Measurements from ENCODE around the gene NLRP2B. TPM values are rescaled to one million over a fixed set of nuclear protein-coding genes. Genes with fewer than 3 reads are reported as not detected.
"Not testable (repeated sequence)": the region's sequence is repeated elsewhere in the genome, so short reads cannot be mapped to it uniquely, and the experiment has no call there.

The NLRP2B gene
- total RNA-seq (2014; rRNA removed; shearing (Covaris generic)) = not detected in 2 replicates

DNA sequence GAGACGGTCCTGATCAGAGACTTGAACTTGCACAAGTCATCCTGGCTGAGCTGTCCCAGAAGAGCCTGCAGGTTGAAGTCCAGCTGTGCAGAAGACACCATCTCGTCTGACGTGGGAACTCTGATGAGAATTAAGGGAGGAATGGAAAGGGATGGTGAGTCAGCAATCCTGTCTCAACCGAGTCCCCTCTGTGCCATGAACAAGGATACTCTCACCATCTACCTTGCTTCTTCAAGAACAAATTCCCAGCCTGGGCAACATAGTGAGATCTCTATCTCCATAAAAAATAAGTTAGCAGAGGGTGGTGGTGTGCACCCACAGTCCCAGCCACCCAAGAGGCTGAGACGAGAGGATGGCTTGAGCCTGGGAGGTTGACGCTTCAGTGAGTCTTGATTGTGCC is at the start of gene NLRP2B:
TSS of gene NLRP2B (minus strand) at position 101 of the 400 bp plus-strand sequence.
- DNase-seq (ENCODE audit: low read depth) = no peak

DNA sequence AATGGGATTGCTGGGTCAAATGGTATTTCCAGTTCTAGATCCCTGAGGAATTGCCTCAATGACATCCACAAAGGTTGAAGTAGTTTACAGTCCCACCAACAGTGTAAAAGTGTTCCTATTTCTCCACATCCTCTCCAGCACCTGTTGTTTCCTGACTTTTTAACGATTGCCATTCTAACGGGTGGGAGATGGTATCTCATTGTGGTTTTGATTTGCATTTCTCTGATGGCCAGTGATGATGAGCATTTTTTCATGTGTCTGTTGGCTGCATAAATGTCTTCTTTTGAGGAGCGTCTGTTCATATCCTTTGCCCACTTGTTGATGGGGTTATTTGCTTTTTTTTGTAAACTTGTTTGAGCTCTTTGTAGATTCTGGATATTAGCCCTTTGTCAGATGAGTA is 45.9 kb upstream of the NLRP2B start:
- DNase-seq (ENCODE audit: low read depth) = not testable (repeated sequence)

DNA sequence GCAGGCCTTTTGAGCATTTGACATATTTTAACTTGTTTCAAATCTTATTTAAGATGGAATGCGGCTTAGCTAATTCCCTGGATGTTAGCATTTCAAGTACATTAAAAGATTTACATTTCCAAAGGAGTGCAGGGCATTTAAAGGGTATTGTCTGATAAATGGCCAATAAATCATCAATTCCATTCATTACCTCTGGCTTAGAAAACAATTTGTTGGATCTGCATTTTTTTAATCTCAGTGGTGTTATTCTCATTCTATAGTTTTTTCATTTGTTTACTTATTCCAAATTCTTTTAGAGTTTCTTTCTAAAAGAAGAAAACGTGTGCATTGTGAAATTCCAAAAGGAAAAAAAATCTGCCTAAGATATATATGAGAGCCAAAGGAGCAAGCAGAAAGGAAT is 1.3 kb upstream of the NLRP2B start:
- DNase-seq (ENCODE audit: low read depth) = no peak

DNA sequence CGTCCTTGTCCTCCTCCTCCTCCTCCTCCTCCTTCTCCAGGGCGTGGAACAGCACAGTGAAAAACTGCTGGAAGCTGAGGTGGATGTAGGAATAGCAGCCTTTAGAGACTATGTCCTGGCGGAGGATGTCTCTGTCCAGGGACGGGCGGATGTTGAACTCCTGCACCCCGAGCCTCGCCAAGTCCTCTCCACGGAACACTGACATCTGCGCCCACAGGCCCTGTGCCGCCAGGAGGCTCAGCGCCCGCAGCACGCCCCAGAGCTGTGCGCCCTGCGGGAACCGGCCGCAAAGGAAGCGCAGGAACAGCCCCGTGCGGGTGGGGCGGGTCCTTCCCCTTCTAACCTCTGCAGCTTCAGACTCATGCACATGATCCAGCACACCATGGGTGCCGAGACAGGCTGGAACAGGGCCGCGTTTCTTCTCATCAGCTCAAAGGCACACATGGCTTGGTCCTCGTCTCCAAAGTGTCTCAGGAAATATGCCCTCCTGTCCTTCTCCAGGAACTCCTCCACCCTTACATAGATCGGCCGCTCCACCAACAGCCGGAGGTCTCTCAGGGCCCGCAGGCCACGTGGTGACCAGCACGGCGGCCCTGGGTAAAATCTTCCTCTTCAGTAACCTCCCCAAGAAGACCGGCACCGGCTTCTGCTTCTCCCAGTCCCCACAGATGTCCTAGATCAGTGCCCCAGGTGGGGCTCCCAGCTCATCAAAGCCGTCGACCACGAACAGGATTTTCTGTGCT is 1.2 kb downstream of the NLRP2B start:
- no peak for DNase-seq (ENCODE audit: low read depth)

DNA sequence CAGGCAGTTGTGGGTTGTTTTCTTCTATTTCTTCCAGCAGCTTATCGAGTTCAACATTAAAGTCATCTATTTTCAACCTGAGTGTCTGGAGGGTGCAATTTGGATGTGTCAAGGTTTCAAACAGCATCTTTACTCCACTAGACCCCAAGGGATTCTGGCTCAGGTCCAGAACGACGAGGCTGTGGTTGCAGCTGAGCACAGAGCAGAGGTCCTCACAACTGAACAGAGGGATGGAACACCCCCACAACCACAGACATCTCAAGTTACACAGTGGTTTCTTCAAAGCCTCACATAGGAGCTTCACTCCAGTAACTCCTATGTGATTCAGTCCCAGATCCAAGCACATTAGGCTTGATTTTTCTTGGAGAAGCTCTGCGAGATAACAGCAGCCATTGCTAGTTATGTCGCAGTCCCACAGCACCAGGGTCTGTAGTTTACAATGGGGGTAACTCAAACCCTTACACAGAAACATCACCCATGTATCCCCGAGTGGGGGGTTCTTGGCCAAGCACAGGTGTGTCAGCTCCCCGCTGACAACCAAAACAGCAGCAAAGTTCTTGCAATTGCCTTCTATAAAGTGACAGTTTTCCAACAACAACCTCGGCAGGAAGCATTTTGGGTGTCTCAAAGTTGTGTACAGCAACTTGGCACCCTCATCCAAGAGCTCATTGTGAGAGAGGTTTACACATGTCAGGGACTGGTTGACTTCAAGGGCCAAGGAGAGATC is 2.8 kb downstream of the NLRP2B start:
- peak; percentile 5 for DNase-seq (ENCODE audit: low read depth)

DNA sequence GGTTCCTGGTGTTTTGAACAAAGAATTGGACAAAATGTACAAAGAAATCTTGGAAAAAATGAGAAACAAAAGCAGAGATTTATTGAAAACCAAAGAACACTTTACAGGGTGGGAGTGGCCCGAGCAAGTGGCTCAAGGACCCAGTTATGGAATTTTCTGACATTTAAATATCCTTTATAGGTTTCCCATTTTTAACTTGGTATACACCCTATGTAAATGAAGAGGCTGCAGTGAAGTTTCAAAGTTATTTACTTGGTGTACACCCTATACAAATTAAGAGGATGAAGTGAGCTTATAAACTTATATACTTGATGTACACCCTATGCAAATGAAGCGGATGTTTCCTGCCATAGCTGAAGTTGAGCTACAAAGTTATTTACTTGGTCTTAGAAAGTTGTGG is 4.7 kb downstream of the NLRP2B start:
- no peak for DNase-seq (ENCODE audit: low read depth)

DNA sequence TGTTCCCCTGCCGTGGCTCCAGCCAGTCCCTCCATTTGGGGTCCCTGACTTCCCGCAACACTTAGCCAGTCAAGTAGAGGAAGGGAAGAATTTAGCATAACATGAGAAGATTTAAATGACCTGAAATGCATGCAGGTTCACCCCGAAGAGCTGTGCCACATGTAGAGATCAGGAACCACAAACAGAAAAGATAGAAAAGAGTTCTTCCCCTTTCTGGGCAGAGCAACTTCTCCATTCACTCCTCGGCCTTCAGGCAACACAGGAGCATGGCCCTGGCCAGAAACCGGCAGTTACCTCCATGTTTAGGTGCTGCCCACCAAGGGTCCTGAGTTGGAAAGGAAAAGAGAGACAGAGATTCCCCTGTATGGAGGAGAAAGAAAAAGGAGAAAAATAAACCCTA is 5.2 kb downstream of the NLRP2B start:
- no peak for DNase-seq (ENCODE audit: low read depth)

DNA sequence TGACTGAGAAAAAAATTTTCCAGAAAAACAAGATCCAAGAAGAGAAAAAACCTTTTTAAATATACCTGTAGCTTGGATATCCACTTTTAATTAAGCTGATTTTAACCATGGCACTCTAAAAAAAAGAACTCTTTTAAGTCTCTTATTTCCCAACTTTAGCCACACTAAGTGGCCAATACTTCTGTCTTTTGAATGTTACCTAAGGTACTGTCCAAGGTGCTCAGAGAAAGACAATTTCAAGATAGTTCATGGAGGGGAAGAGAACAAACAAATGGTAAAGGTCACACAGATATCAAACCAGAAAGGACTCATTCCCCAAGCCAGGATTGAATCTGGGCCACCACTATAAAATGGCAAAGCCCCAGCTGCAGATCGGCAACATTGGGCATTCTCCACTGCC is 10.1 kb downstream of the NLRP2B start:
- DNase-seq (ENCODE audit: low read depth) = no peak

DNA sequence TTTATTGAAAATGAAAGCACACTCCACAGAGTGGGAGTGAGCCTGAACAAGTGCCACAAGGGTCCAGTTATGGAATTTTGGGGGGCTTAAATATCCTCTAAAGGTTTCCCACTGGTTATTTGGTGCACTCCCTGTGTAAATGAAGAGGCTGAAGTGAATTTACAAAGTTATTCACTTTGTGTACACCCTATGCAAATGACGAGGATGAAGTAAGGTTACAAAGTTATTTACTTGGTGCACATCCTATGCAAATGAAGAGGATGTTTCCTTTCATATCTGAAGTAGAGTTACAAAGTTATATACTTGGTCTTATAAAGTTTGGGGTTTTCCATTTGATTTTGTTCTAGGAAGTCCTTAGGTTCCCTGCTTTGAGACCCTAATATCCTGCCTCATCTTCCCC is 13.1 kb downstream of the NLRP2B start:
- DNase-seq (ENCODE audit: low read depth) = no peak

DNA sequence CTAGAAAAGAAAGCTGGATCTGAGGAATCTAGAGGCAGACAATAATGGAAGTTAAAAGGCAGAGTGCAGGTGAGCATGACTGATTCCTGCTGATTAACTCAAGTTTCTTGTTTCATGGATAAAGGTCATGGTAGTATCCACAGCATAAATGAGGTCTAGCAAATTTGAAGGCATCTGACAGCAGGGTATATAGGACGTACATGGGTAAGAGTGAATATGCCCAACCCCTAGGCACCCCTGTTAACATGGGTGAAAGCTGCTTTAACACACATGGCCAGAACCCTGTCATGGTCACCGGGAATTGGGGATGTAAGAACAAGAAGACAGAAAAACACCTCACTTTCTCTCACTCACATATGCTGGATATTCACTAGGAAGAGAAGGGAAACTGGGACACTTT is 25.0 kb downstream of the NLRP2B start:
- no peak for DNase-seq (ENCODE audit: low read depth)

DNA sequence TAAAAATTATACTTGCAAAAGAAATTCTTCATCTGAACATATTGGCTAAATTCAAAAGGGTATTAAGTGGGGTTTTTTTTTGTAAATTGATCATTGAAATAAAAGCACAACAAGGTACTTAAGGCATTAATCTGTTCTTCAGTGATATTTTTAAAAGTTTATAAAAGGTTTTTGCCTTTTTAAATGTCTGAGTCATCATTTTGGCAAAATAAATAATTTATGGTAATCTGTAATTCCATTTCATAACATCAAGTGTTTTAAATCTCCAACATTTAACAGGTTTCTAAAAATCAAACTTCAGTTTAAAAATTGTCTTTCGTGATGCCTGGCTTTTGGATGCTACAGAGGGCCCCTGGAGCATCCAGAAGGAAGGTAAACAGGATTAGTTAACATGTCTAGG is 27.4 kb downstream of the NLRP2B start:
- no peak for DNase-seq (ENCODE audit: low read depth)

DNA sequence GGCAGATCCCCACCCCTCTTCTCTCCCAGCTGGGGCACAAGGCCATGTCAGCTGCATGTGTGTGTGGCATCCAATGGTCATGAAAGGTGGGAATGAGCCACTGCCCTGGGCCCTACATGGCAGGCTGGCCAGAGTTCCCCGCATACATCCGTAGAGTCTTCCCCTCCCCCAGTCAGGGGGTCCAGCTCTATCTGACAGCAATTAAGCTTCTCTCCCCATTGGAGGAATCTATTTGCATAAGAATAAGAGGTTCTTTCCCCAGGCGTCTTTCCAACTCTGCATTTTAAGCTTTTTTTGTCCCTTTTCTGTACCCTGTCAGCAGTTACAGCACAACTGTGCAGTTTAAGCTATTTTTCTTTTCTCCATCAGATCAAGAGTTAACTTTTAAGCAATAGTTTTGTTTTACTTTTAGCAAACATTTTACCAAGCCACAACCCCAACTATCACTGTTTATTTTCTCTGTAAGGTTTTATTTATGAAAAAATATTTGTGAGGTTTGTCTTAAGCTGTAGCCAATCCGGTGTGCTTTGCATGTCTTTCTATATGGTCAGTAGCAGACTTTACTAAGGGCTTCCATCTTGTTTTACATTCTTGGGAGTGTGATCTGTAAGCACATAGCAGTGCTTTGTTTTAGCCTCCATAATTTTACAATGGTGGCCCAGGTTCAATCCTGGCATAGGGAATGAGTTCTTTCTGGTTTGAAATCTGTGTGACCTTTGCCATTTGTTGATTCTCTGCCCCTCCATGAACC is 28.7 kb downstream of the NLRP2B start:
- DNase-seq (ENCODE audit: low read depth) = no peak

DNA sequence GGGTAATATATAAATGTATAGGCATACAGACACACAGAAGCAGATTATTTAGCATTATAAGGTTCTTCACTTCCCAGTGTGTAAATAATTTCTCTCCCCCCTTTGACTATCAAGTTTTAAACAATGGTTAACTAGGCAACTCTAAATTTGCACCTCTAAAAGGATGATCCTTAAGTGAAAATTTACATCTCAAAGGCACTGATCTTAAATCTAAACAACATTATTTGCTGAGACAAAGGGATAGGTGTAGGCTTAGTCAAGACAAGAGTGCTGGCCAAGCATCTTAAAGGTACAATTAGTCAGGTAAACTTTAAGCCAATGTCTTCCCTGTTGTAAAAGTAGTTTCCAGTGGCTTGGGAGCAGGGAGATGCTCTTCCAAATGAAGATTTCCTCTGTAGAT is 33.0 kb downstream of the NLRP2B start:
- no peak for DNase-seq (ENCODE audit: low read depth)

DNA sequence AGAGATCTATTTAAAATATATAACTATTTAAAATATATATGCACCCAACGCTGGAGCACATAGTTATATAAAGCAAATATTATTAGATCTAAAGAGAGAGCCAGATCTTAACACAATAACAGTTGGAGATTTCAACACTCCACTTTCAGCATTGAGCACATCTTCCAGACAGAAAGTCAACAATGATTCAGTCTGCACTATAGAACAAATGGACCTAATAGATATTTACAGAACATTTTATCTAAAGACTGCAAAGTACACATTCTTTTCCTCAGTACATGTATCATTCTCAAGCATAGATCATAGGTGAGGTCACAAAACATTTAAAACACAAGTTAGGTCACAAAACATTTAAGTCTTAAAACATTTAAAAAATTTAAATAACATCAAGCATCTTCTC is 36.4 kb downstream of the NLRP2B start:
- DNase-seq (ENCODE audit: low read depth) = no peak

DNA sequence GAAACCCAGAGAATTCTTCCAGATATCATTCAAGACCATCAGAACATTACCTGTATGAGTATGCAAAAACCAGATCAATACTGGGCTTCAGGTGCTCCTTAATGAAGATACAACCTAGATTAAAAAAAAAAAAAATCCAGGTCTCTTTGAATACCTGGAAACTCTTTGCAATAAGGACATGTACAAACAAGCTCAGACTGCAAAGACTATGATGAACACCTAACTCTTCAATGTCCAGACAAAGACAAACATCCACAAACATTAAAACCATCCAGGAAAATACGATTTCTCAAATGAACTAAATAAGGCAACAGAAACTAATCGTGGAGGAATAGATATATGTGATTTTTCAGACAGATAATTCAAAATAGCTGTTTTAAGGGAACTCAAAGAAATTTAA is 38.7 kb downstream of the NLRP2B start:
- no peak for DNase-seq (ENCODE audit: low read depth)

DNA sequence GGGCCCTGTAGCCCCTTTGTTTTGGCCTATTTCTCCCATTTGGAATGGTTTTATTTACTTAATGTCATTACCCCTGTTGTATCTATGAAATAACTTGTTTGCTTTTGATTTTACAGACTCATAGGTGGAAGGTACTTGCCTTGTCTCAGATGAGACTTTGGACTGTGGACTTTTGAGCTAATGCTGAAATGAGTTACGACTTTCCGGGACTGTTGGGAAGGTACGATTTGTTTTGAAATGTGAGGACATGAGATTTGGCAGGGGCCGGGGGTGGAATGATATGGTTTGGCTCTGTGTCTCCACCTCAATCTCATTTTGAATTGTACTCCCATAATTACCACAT is 39.4 kb downstream of the NLRP2B start:
- no peak for DNase-seq (ENCODE audit: low read depth)

DNA sequence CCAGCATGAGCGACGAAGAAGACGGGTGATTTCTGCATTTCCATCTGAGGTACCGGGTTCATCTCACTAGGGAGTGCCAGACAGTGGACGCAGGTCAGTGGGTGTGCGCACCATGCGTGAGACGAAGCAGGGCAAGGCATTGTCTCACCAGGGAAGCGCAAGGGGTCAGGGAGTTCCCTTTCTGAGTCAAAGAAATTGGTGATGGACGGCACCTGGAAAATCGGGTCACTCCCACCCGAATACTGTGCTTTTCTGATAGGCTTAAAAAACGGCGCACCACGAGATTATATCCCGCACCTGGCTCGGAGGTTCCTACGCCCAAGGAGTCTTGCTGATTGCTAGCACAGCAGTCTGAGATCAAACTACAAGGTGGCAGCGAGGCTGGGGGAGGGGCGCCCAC is 50.6 kb downstream of the NLRP2B start:
- DNase-seq (ENCODE audit: low read depth) = not testable (repeated sequence)

Other genes starting within 250 kb of the NLRP2B start
- 5.2 and 9.1 TPM in 2 replicates for gene ZXDB, start 88.2 kb downstream of the NLRP2B start, total RNA-seq (2014; rRNA removed; shearing (Covaris generic))
- 5.8 and 6.8 TPM in 2 replicates for gene ZXDA, start 230.2 kb upstream of the NLRP2B start, total RNA-seq (2014; rRNA removed; shearing (Covaris generic))